Gastrocnemius medialis (tissue), 4 donors: ENCODE results near the gene TRIM67.

Experiments used
- POLR2A ChIP-seq, 2 donors: fragments of 450-650 bp; IDR thresholded peaks; one replicate each; pipeline ENCODE4 v1.6.1; 2017; ENCODE audit warnings: antibody characterized with exemption in 2 of 2, mild to moderate bottlenecking in 2 of 2, moderate library complexity in 2 of 2
- TF ChIP-seq, protein P1 (sequence below), 5 experiments: fragments of 450-650 bp in 3 of 5; fragments of 200-600 bp in 2 of 5; sonication (generic) in 2 of 5; IDR thresholded peaks in 4 of 5; conservative IDR thresholded peaks in 1 of 5; 1 replicate in 4 of 5; 2 replicates in 1 of 5; pipeline ENCODE4 v1.5.1; 2016 to 2019; ENCODE audit warnings: antibody characterized with exemption in 5 of 5, mild to moderate bottlenecking in 3 of 5, moderate library complexity in 3 of 5

GRCh38 chr1:231234506-231234905, 72.6 kb downstream of the TRIM67 start:
- TF ChIP-seq, protein P1, sequence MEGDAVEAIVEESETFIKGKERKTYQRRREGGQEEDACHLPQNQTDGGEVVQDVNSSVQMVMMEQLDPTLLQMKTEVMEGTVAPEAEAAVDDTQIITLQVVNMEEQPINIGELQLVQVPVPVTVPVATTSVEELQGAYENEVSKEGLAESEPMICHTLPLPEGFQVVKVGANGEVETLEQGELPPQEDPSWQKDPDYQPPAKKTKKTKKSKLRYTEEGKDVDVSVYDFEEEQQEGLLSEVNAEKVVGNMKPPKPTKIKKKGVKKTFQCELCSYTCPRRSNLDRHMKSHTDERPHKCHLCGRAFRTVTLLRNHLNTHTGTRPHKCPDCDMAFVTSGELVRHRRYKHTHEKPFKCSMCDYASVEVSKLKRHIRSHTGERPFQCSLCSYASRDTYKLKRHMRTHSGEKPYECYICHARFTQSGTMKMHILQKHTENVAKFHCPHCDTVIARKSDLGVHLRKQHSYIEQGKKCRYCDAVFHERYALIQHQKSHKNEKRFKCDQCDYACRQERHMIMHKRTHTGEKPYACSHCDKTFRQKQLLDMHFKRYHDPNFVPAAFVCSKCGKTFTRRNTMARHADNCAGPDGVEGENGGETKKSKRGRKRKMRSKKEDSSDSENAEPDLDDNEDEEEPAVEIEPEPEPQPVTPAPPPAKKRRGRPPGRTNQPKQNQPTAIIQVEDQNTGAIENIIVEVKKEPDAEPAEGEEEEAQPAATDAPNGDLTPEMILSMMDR (IDR thresholded peaks at IDR 0.05 in 4 of 5, conservative IDR thresholded peaks at IDR 0.05 in 1 of 5) = no peak
- no peak for TF ChIP-seq POLR2A (IDR thresholded peaks at IDR 0.05)
